Thyroid gland (tissue), 4 donors: ENCODE data around the gene TOR3A. TPM values are rescaled to one million over a fixed set of nuclear protein-coding genes. Genes with fewer than 3 reads are reported as not detected.

Experiments used
- DNase-seq, 2 donors: peaks; one replicate each; pipeline ENCODE4 v3.0.0-alpha.2; 2019
- H3K27ac ChIP-seq, 3 donors: fragments of 200-600 bp; sonication (generic); 1 replicate in 2 of 3; 2 replicates in 1 of 3; pipeline ENCODE4 v1.5.1; 2016 to 2019; ENCODE audit warnings: mild to moderate bottlenecking in 1 of 3, moderate library complexity in 1 of 3
- H3K27me3 ChIP-seq: fragments of 200-600 bp; sonication (generic); one replicate; pipeline ENCODE4 v1.5.1; 2019
- H3K36me3 ChIP-seq, 2 donors: fragments of 200-600 bp; sonication (generic); one replicate each; pipeline ENCODE4 v1.5.1; 2016 to 2019
- H3K4me1 ChIP-seq, 2 donors: fragments of 200-600 bp; sonication (generic); one replicate each; pipeline ENCODE4 v1.5.1; 2017 to 2019
- H3K4me3 ChIP-seq, 3 donors: fragments of 200-600 bp; sonication (generic); replicated peaks in 1 of 3; 1 replicate in 2 of 3; 2 replicates in 1 of 3; pipeline ENCODE4 v1.5.1; 2016; ENCODE audit warnings: mild to moderate bottlenecking in 1 of 3
- H3K9me3 ChIP-seq: fragments of 200-600 bp; sonication (generic); one replicate; pipeline ENCODE4 v1.5.1; 2017
- POLR2A ChIP-seq, 2 donors: fragments of 450-650 bp; IDR thresholded peaks; one replicate each; pipeline ENCODE4 v1.6.1; 2017; ENCODE audit warnings: antibody characterized with exemption in 2 of 2, mild to moderate bottlenecking in 2 of 2, moderate library complexity in 1 of 2
- WGBS, 2 donors: methylation state at CpG; one replicate each; pipeline ENCODE4 v1.1.5; 2017; 5-methylcytosine and 5-hydroxymethylcytosine counted together
- intact Hi-C: fragments of 100-400 bp; cut with DNase I; formaldehyde crosslinking; loops from one replicate; pipeline ENCODE4 v1.15.1; 2023
- total RNA-seq, 4 donors: library from RNA; depleted of rRNA; stranded (reverse); fragments of >200 nt; gene quantifications; one replicate each; pipeline ENCODE4 v1.2.3, GENCODE V29; 2016
- TF ChIP-seq, protein P1 (sequence below), 6 experiments: fragments of 200-600 bp in 3 of 6; fragments of 450-650 bp in 3 of 6; sonication (generic) in 3 of 6; IDR thresholded peaks; one replicate each; pipeline ENCODE4 v1.5.1; 2016 to 2019; ENCODE audit warnings: antibody characterized with exemption in 6 of 6, mild to moderate bottlenecking in 2 of 6, inconsistent platforms in 1 of 6, moderate library complexity in 1 of 6

TOR3A gene
- total RNA-seq, 4 donors from 2014 or later, result 30.0 to 57.4 (median 45.2) TPM

- Histone ChIP-seq H3K27ac (peak overlapping the region in 2 of 3 donors; percentile 60 to 67), H3K27me3 (no peaks in the 10 kb centered on the region), H3K4me1 (no peaks in the 10 kb centered on the region), H3K36me3 (no peaks in the 10 kb centered on the region), H3K4me3 (no peak overlapping the region), H3K9me3 (no peaks in the 10 kb centered on the region)
- TF ChIP-seq POLR2A (IDR thresholded peaks at IDR 0.05), result no peak
- TF ChIP-seq, protein P1, sequence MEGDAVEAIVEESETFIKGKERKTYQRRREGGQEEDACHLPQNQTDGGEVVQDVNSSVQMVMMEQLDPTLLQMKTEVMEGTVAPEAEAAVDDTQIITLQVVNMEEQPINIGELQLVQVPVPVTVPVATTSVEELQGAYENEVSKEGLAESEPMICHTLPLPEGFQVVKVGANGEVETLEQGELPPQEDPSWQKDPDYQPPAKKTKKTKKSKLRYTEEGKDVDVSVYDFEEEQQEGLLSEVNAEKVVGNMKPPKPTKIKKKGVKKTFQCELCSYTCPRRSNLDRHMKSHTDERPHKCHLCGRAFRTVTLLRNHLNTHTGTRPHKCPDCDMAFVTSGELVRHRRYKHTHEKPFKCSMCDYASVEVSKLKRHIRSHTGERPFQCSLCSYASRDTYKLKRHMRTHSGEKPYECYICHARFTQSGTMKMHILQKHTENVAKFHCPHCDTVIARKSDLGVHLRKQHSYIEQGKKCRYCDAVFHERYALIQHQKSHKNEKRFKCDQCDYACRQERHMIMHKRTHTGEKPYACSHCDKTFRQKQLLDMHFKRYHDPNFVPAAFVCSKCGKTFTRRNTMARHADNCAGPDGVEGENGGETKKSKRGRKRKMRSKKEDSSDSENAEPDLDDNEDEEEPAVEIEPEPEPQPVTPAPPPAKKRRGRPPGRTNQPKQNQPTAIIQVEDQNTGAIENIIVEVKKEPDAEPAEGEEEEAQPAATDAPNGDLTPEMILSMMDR (IDR thresholded peaks at IDR 0.05), result no peak
- DNase-seq, result no peak
- intact Hi-C loops, result no loop called here
- WGBS, 2 donors, result 69 to 75% methylated on average over 4 of the region's 4 CpGs
Observed at GRCh38 chr1:179141592-179142251, 59.9 kb downstream of the TOR3A start.

DNA sequence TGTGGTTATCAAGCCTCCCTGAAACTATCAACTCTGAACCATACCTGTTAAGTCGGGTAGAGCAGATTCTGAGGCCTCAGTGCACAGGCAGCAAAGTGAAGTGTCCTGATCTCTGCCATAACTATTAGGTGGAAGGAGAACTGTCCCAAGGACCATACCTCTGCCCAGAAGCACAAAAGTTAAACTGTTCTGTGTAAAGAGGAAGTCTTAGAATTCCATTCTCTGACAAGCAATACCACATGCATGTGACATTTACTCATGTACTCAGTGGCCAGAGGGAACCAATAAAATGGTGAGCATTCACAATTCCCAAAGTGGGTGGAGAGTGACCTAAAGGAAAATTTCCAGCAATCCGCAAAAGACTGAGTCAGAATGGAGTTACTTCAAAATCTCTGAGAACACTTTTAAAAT lies 61.0 kb downstream of the TOR3A start:
- H3K4me3 ChIP-seq, result no peak overlapping the region
- peak in 1 of 2 donors; percentile 26 for TF ChIP-seq POLR2A (IDR thresholded peaks at IDR 0.05)
- TF ChIP-seq, protein P1 (IDR thresholded peaks at IDR 0.05), result no peak

GRCh38 chr1:179143322-179143721 lies 61.5 kb downstream of the TOR3A start:
- intact Hi-C loops, result no loop called here
- TF ChIP-seq, protein P1 (IDR thresholded peaks at IDR 0.05), result no peak
- no peak for TF ChIP-seq POLR2A (IDR thresholded peaks at IDR 0.05)

More for the DNA sequence above, 61.0 kb downstream of the TOR3A start:
- Histone ChIP-seq H3K4me1 (no peaks in the 10 kb centered on the region), H3K36me3 (no peaks in the 10 kb centered on the region), H3K9me3 (no peaks in the 10 kb centered on the region), H3K27ac (peak overlapping the region in 2 of 3 donors; percentile 60 to 67), H3K27me3 (no peaks in the 10 kb centered on the region)
- no peak for DNase-seq
- intact Hi-C loops, result no loop called here
- 84 to 85% methylated on average over 2 of the region's 2 CpGs for WGBS, 2 donors

GRCh38 chr1:179144626-179145025 lies 62.8 kb downstream of the TOR3A start:
- Histone ChIP-seq H3K9me3 (no peaks in the 10 kb centered on the region), H3K4me1 (no peaks in the 10 kb centered on the region), H3K27me3 (no peaks in the 10 kb centered on the region), H3K4me3 (no peak overlapping the region), H3K36me3 (no peaks in the 10 kb centered on the region), H3K27ac (no peak overlapping the region)
- intact Hi-C loops, result no loop called here
- WGBS, 2 donors, result 98% methylated on average over 1 of the region's 1 CpG
- TF ChIP-seq POLR2A (IDR thresholded peaks at IDR 0.05), result no peak
- TF ChIP-seq, protein P1 (IDR thresholded peaks at IDR 0.05), result no peak
- DNase-seq, result no peak

More at GRCh38 chr1:179143322-179143721, 61.5 kb downstream of the TOR3A start:
- WGBS, 2 donors, result 75 to 81% methylated on average over 3 of the region's 3 CpGs
- no peaks in the 10 kb centered on the region for H3K9me3 ChIP-seq
- peak overlapping the region in 2 of 3 donors; percentile 1 to 67 for H3K27ac ChIP-seq
- H3K36me3 ChIP-seq, result no peaks in the 10 kb centered on the region
- H3K4me1 ChIP-seq, result no peaks in the 10 kb centered on the region
- DNase-seq, result no peak
- H3K27me3 ChIP-seq, result no peaks in the 10 kb centered on the region
- H3K4me3 ChIP-seq, result no peak overlapping the region

- Histone ChIP-seq H3K27me3 (no peaks in the 10 kb centered on the region), H3K9me3 (no peaks in the 10 kb centered on the region), H3K4me1 (no peaks in the 10 kb centered on the region), H3K4me3 (no peak overlapping the region), H3K27ac (no peak overlapping the region), H3K36me3 (no peaks in the 10 kb centered on the region)
- intact Hi-C loops, result no loop called here
- TF ChIP-seq, protein P1 (IDR thresholded peaks at IDR 0.05), result no peak
- no peak for TF ChIP-seq POLR2A (IDR thresholded peaks at IDR 0.05)
- 95 to 97% methylated on average over 3 of the region's 3 CpGs for WGBS, 2 donors
- DNase-seq, result no peak
Observed at GRCh38 chr1:179145521-179145920, 63.7 kb downstream of the TOR3A start.
